Hematopoietic multipotent progenitor cell treated with erythropoietin and hydrocortisone succinate and interleukin-3 and kit ligand, for 17 days (in vitro differentiated cells): Measurements from ENCODE around the gene VRK1.

ENCODE experiments used
- DNase-seq: peaks from one replicate; pipeline ENCODE4 v3.0.0-alpha.2; 2015; ENCODE audit warnings: low spot score

The VRK1 gene

GRCh38 chr14:96826818-96827217 lies 29.6 kb downstream of the VRK1 start:
- DNase-seq: no peak

DNA sequence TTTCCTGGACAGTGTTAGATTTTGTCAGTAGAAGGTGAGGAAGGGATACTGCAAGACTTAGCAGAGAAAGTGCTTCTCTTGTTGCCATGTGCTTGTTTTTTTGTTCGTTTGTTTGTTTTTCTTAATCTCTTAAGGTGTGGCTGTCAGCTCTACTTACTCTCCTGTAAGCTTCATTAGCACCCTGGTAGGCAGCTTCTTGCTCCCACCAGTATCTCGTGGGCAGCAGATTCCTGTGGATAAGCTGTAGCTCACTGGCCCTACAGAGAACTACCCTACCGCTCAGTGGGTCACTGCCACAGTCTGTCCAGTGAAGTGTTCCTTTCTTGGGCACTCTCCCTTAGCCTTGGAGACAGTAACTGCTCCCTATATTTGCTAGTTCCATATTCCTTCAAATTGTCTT lies 30.1 kb downstream of the VRK1 start:
- no peak for DNase-seq

GRCh38 chr14:96829791-96830190 lies 32.6 kb downstream of the VRK1 start:
- DNase-seq: no peak

GRCh38 chr14:96830946-96831345 lies 33.8 kb downstream of the VRK1 start:
- no peak for DNase-seq

- no peak for DNase-seq
These were observed 35.2 kb downstream of the VRK1 start for GRCh38 chr14:96832351-96832750.

GRCh38 chr14:96838449-96838848 lies 41.3 kb downstream of the VRK1 start:
- no peak for DNase-seq

DNA sequence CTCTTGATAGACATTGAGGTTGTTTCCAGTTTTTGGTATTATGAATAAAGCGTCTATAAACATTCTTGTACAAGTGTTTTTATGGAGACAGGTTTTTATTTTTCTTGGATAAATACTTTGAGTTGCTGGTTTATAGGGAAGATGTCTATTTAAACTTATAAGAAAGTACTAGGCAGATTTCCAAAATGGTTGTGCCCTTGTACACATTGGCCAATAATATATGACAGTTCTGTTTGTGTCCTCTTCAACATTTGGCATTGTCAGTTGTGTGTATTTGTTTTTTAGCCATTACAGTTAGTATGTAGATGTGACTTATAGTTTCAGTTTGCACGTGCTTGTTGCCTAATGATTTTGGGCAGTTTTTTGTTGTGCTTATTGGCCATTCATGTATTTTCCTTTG lies 42.1 kb downstream of the VRK1 start:
- no peak for DNase-seq

DNA sequence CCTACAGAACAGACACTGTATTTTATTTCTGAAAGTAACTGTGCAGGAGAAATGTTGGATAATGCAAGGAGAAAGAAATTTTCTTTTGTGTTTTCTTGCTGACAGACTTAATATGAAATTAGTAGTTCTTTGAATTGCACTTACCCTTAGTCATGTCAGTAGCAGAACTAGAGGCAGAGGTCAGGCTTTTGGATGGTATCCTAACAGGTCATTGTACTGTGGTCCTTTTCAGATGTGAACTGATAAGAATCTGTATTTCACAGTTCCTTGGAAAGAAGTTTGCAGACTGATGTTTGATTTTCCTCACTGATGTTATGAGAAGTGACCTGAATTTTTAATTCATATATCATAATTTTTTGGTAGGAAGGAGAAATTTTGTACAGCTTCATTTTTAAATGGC lies 46.0 kb downstream of the VRK1 start:
- no peak for DNase-seq

DNA sequence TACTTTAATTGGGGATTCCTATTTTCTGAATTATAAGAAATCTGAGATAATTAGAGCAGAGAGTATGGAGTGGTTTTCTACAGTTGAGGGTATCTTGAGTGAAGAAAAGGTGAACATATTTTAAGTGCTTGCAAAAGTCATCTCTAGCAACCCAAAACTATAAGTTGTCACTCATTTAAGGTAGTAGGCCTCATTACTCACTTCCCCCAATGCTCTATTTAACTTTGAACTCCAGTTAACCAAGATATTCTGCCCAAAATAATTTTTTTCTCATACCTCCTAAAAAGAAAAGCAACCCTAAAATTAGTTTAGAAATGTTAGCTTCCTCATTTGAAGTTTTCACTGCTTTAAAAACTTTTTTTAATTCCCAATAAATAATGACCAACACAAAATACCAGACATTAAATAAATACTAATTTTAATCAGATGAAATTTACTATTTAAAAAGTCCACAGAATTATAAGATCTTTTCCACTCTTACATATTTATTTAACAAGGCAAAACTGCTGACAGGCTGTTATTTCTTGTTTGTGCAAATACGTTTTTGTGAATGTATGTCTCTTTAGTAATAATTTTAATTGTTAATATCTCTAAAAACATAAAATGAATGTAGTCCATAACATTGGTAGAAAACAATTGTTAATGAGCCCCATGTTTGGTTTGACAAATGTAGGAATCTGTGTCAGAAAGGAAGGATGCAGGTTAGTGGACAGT lies 47.8 kb downstream of the VRK1 start:
- no peak for DNase-seq

DNA sequence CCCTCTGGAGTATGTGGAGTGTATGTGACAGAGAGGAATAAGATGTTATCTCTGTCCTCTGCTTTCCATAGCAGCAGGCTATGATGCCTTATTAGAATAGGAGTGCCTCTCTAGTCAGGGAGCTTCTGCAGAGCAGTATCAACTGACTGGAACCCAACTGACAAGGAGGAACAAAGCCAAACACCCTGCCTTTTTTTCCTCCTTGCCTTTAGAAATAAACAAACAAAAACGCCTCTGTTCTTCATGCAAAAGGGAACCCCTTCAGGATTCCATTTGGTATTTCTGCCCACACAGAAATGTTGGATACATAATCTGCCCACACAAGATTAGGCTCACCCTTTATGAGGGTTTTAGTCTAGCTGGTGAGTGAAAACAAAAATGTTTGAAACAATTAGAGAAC lies 50.3 kb downstream of the VRK1 start:
- DNase-seq: no peak

DNA sequence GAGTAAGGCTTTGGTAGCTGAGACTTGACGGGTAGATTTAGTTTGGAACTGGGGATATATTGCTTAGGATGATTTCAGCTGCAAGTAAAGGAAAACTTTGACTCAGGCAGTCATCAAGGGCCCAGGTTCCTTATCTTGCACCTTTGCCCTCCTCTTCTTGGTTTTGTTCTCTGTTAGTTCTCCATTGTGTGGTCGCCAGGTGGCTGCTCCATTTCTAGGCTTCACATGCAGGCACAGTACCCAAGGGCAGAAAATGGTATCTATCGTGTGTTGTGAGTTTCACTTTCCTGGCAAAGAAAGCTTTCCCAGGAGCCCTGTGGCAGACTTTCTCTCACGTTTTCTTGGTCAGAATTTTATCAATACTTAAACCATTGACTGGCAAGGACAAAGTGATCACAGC lies 50.8 kb downstream of the VRK1 start:
- no peak for DNase-seq

- no peak for DNase-seq
These were observed 52.6 kb downstream of the VRK1 start for GRCh38 chr14:96849733-96850132.

DNA sequence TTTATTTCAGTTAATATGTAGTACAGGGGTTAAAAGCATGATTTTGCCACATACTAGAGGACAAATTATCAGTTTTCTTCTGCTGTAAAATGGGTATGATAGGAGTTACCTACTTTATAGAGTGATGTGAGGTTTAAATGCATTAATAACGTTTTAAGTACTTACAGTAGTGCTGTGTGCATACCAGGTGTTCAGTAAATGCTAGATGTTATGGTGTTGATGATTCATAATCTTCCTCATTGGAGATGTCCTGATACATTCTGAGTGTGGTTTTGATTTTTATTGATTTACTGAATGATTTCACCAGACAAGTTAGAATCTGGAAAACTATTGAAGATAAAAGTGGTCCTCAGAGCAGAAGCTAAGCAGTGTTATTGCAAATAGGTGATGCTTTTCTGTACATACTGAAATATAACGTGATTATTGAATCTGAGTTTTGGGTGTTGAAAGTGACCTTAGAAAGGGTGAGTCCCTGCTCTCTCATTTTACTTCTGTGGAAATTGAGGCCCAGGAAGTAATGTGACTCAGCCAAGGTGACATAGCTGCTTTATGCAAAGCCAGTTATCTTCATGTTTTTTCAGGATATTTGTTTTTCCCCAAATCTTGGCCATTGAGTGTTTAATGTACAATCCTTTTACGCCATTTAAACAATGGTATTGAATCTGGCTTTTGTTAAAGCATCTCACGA lies 54.7 kb downstream of the VRK1 start:
- DNase-seq: no peak

DNA sequence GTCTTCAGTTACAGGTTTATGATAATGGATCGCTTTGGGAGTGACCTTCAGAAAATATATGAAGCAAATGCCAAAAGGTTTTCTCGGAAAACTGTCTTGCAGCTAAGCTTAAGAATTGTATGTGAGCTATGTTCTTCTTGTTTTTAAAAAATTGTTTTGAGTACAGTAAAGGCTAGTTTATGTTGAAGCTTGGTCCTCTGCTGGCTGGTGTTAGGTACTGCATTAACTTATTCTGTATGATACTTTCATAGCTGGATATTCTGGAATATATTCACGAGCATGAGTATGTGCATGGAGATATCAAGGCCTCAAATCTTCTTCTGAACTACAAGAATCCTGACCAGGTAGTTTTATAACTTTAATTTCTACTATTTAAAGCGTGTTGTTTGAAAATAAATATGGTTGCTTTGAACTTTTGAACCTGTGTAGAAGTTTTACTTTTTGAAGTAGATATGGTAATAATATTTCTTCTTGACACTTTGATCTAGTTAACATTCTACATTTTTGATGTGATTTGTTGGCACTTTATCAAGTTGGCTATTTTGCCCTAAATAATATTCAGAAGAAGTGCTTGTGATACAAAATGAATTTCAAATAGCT lies 55.7 kb downstream of the VRK1 start:
- peak; percentile 36 for DNase-seq

DNA sequence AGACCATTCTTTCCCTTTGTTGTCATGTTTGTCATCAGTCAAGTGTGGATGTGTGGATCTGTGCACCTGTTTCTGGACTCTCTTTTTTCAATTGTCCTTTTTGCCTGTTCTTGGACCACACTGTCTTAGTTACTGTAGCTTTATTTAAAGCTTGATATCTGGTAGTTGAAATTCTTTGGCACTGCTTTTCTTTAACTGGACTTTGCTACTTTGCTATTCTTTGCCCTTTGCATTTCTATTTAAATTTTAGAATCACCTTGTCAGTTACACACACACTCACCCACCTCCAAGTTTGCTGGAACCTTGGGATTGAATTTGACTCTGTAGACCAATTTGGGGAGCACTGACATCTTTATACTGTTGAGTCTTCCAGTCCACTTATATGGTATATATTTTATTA lies 61.5 kb downstream of the VRK1 start:
- no peak for DNase-seq

GRCh38 chr14:96861568-96862310 lies 64.6 kb downstream of the VRK1 start:
- DNase-seq: no peak

- DNase-seq: no peak
These were observed 66.3 kb downstream of the VRK1 start for GRCh38 chr14:96863327-96863985.

DNA sequence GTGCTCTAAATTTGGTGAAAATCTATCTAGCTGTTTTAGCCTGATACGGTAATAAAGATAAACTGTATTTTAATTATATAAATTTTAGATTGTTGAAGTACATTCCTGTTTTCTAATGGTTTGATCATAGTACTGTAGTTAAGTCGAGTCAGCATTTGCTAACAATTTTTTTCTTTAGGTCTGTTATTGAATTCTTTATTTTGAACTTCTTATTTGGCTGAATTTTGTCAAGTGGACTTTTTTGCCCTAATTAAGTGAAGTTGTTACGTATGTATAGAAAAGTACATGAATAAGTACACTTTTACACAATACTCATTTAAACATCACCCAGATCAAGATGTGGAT lies 66.8 kb downstream of the VRK1 start:
- no peak for DNase-seq

DNA sequence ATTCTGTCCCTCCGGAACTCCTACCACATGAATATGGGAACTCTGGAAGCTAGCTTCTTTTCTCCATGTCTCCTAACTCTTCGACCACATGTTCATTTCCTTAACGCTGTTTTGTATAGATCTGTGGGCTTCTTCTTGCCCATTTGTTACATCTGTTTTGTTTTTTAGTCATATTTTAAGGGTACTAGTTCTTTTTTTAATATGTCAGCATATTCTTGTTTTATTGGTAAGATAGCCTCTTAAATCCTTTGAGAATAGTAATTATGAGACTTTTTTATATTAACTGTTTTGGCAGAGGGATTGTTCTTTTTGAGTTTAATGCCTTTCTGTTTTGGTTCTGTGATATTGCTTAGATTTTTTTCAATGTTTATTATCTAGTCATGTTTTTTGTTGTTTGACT lies 70.5 kb downstream of the VRK1 start:
- DNase-seq: no peak

DNA sequence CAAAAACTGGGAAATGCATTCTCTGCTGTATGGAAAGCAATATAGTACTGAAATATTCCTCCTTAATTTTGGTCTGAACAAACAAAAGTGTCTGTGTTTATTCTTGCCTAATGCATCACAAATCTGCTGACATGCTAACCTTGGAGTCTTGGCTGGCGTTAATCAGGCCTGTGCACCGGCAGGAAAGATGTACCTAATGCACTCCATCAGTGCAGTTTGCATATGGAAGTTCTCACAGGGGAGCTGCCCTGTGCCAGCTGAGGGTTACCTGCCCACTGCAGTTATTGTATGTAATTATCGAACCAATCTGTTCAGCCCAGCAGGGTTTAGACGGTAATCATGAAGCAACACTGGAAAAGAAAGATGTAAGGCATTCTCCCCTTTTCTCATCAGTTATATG lies 76.9 kb downstream of the VRK1 start:
- no peak for DNase-seq

GRCh38 chr14:96876747-96877146 lies 79.6 kb downstream of the VRK1 start:
- no peak for DNase-seq

DNA sequence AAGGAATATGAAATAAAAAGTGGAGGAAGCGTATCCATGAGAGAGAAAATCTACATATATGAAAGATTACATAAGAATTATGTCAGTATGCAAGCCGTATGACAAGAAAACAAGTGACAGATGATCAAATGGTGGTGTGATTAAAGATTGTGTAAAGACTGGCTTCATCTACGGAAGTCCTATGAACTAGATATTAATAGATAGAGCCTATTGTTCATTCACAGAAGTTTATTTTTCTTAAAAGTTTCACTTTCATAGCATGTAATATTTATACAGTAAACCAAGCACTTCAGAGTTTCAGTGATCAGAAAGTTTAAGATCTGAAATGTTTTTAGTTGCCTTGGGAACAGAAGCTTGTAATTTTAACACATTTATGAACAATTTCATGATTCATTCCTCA lies 84.5 kb downstream of the VRK1 start:
- DNase-seq: no peak
